ENCODE measurements around the gene SLC12A1. TPM values are rescaled to one million over a fixed set of nuclear protein-coding genes. Genes with fewer than 3 reads are reported as not detected.

Gene SLC12A1
- total RNA-seq, 1 donor from 2014 or later = not detected

GRCh38 chr15:48306639-48307038 lies 100.5 kb downstream of the SLC12A1 start:
- no peaks in the 10 kb centered on the region for H3K79me2 ChIP-seq (ENCODE audit: insufficient read depth, low read length)
- DNase-seq (ENCODE audit: low read depth) = no peak
- no peak overlapping the region for H3K4me3 Mint-ChIP-seq (ENCODE audit: unreplicated experiment)
- H3K27me3 ChIP-seq (ENCODE audit: insufficient read depth, low read length) = no peaks in the 10 kb centered on the region
- no peak overlapping the region for H2AFZ ChIP-seq (ENCODE audit: low read depth, low read length)
- H3K27ac ChIP-seq (ENCODE audit: low read depth, low read length) = no peak overlapping the region
- no peaks in the 10 kb centered on the region for H3K36me3 Mint-ChIP-seq (ENCODE audit: low read depth, unreplicated experiment)
- no peaks in the 10 kb centered on the region for H4K20me1 ChIP-seq (ENCODE audit: insufficient read depth, low read length)
- no peak overlapping the region for H3K9ac ChIP-seq (ENCODE audit: low read length)
- no peaks in the 10 kb centered on the region for H3K9me3 Mint-ChIP-seq (ENCODE audit: unreplicated experiment)
- H3K4me1 ChIP-seq (ENCODE audit: insufficient read depth, low read length) = no peaks in the 10 kb centered on the region
- no peaks in the 10 kb centered on the region for H3K36me3 ChIP-seq (ENCODE audit: insufficient read depth, low read length)
- no peaks in the 10 kb centered on the region for H3K4me1 Mint-ChIP-seq (ENCODE audit: low read depth, unreplicated experiment)
- H3K27me3 Mint-ChIP-seq (ENCODE audit: low read depth, unreplicated experiment) = no peaks in the 10 kb centered on the region
- no peak overlapping the region for H3K4me2 ChIP-seq (ENCODE audit: low read length)
- FAIRE-seq = no peak
- no peak overlapping the region for H3K27ac Mint-ChIP-seq (ENCODE audit: unreplicated experiment)
- H3K4me3 ChIP-seq (ENCODE audit: insufficient read depth, low read depth, low read length) = no peak overlapping the region
- TF ChIP-seq, protein P1, sequence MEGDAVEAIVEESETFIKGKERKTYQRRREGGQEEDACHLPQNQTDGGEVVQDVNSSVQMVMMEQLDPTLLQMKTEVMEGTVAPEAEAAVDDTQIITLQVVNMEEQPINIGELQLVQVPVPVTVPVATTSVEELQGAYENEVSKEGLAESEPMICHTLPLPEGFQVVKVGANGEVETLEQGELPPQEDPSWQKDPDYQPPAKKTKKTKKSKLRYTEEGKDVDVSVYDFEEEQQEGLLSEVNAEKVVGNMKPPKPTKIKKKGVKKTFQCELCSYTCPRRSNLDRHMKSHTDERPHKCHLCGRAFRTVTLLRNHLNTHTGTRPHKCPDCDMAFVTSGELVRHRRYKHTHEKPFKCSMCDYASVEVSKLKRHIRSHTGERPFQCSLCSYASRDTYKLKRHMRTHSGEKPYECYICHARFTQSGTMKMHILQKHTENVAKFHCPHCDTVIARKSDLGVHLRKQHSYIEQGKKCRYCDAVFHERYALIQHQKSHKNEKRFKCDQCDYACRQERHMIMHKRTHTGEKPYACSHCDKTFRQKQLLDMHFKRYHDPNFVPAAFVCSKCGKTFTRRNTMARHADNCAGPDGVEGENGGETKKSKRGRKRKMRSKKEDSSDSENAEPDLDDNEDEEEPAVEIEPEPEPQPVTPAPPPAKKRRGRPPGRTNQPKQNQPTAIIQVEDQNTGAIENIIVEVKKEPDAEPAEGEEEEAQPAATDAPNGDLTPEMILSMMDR (IDR thresholded peaks at IDR 0.05; ENCODE audit: insufficient read depth, low read depth, low read length) = no peak
- TF ChIP-seq EZH2 (IDR thresholded peaks at IDR 0.05; ENCODE audit: insufficient read depth, low read length) = no peak
- no peaks in the 10 kb centered on the region for H3K9me3 ChIP-seq (ENCODE audit: insufficient read depth, low read depth, low read length)

DNA sequence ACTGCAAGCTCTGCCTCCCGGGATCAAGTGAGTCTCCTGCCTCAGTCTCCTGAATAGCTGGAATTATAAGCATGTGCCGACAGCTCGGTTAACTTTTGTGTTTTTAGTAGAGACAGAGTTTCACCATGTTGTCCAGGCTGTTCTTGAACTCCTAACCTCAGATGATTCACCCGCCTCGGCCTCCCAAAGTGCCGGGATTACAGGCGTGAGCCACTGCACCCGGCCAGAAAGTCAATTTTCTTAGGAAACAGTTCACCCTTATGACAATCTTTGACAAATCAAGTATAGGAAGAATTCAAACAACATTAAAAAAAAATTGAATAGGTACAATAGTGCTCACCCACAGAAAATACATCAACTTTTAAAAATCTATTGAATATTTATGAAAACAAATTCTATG lies 101.5 kb downstream of the SLC12A1 start:
- no peaks in the 10 kb centered on the region for H3K9me3 Mint-ChIP-seq (ENCODE audit: unreplicated experiment)
- no peaks in the 10 kb centered on the region for H3K27me3 Mint-ChIP-seq (ENCODE audit: low read depth, unreplicated experiment)
- FAIRE-seq (no peak), DNase-seq (ENCODE audit: low read depth) (no peak)
- no peaks in the 10 kb centered on the region for H3K79me2 ChIP-seq (ENCODE audit: insufficient read depth, low read length)
- H3K4me2 ChIP-seq (ENCODE audit: low read length) = no peak overlapping the region
- H3K4me1 Mint-ChIP-seq (ENCODE audit: low read depth, unreplicated experiment) = no peaks in the 10 kb centered on the region
- no peaks in the 10 kb centered on the region for H4K20me1 ChIP-seq (ENCODE audit: insufficient read depth, low read length)
- H2AFZ ChIP-seq (ENCODE audit: low read depth, low read length) = no peak overlapping the region
- no peak overlapping the region for H3K4me3 ChIP-seq (ENCODE audit: insufficient read depth, low read depth, low read length)
- no peaks in the 10 kb centered on the region for H3K4me1 ChIP-seq (ENCODE audit: insufficient read depth, low read length)
- H3K36me3 Mint-ChIP-seq (ENCODE audit: low read depth, unreplicated experiment) = no peaks in the 10 kb centered on the region
- H3K27me3 ChIP-seq (ENCODE audit: insufficient read depth, low read length) = no peaks in the 10 kb centered on the region
- H3K4me3 Mint-ChIP-seq (ENCODE audit: unreplicated experiment) = no peak overlapping the region
- no peaks in the 10 kb centered on the region for H3K36me3 ChIP-seq (ENCODE audit: insufficient read depth, low read length)
- H3K9ac ChIP-seq (ENCODE audit: low read length) = no peak overlapping the region
- no peaks in the 10 kb centered on the region for H3K9me3 ChIP-seq (ENCODE audit: insufficient read depth, low read depth, low read length)
- no peak overlapping the region for H3K27ac Mint-ChIP-seq (ENCODE audit: unreplicated experiment)
- H3K27ac ChIP-seq (ENCODE audit: low read depth, low read length) = no peak overlapping the region
- no peak for TF ChIP-seq EZH2 (IDR thresholded peaks at IDR 0.05; ENCODE audit: insufficient read depth, low read length)
- TF ChIP-seq, protein P1 (IDR thresholded peaks at IDR 0.05; ENCODE audit: insufficient read depth, low read depth, low read length) = no peak

GRCh38 chr15:48309740-48310139 lies 103.6 kb downstream of the SLC12A1 start:
- Histone ChIP-seq H3K9me3 (ENCODE audit: insufficient read depth, low read depth, low read length) (no peaks in the 10 kb centered on the region), H3K36me3 (ENCODE audit: insufficient read depth, low read length) (no peaks in the 10 kb centered on the region), H3K79me2 (ENCODE audit: insufficient read depth, low read length) (no peaks in the 10 kb centered on the region), H4K20me1 (ENCODE audit: insufficient read depth, low read length) (no peaks in the 10 kb centered on the region), H3K4me2 (ENCODE audit: low read length) (no peak overlapping the region), H3K9ac (ENCODE audit: low read length) (no peak overlapping the region), H3K4me3 (ENCODE audit: insufficient read depth, low read depth, low read length) (no peak overlapping the region), H2AFZ (ENCODE audit: low read depth, low read length) (no peak overlapping the region), H3K4me1 (ENCODE audit: insufficient read depth, low read length) (no peaks in the 10 kb centered on the region), H3K27me3 (ENCODE audit: insufficient read depth, low read length) (no peaks in the 10 kb centered on the region), H3K27ac (ENCODE audit: low read depth, low read length) (no peak overlapping the region)
- Mint-ChIP-seq H3K27ac (ENCODE audit: unreplicated experiment) (no peak overlapping the region), H3K36me3 (ENCODE audit: low read depth, unreplicated experiment) (no peaks in the 10 kb centered on the region), H3K4me1 (ENCODE audit: low read depth, unreplicated experiment) (no peaks in the 10 kb centered on the region), H3K9me3 (ENCODE audit: unreplicated experiment) (no peaks in the 10 kb centered on the region), H3K4me3 (ENCODE audit: unreplicated experiment) (no peak overlapping the region), H3K27me3 (ENCODE audit: low read depth, unreplicated experiment) (no peaks in the 10 kb centered on the region)
- DNase-seq (ENCODE audit: low read depth) (no peak), FAIRE-seq (no peak)
- TF ChIP-seq, protein P1 (IDR thresholded peaks at IDR 0.05; ENCODE audit: insufficient read depth, low read depth, low read length) = no peak
- no peak for TF ChIP-seq EZH2 (IDR thresholded peaks at IDR 0.05; ENCODE audit: insufficient read depth, low read length)

Data from astrocyte (in vitro differentiated cells and primary cell).